NCI-H510A (cell line): Measurements from ENCODE around the gene CBL.

ENCODE experiments used
- DNase-seq: peaks from one replicate; lab custom pipeline; 2025; lab: John Stamatoyannopoulos, UW

The CBL gene

DNA sequence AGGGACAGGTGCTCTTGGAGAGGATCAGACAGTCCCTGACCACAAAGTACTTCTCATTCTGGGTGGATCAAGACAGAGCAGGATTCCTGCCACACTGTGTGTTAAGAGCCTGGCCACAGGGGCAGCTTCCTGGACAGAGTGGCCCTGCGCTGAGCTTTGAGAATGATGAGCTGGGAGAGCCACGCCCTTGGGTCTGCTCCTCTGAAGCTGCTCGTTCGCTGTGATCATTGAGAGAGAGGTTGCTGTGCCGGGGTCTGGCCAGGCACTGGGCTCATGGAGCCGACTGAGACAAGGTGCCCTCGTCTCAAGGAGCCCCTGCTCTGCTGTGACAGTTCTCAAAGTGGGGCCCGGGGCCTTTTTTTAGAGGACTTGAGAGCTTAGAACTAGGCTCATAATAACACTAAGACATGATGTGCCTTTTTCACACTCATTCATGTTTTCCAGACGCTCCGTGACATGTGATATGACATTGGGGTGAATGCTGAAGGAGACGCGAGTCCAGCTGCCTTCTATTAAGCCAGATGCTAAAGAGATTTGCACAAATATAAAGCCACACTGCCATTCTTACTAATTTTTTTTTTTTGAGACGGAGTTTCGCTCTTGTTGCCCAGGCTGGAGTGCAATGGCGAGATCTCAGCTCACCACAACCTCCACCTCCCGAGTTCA is 141.9 kb downstream of the CBL start:
- DNase-seq, result no peak

DNA sequence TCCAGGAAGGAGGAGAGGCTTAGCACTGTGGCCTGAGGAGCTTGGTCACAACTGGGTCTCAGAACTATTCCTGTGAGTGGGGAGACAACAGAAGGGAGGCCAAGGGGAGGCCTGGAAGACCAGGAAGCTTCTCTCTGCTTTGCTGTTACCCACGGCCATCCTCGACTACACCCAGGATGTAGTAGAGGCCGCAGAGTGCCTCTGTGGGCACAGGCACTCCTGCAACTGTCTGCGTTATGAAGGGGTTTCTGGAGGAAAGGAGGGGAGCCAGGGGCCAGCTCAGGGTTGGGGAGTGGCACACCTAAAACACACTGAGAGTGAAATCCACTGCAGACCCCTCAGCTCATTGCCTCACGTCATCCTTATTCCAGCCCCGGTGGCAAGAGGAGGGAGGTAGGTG is 144.2 kb downstream of the CBL start:
- no peak for DNase-seq

- no peak for DNase-seq
Measured at GRCh38 chr11:119351232-119351631, 145.1 kb downstream of the CBL start.

DNA sequence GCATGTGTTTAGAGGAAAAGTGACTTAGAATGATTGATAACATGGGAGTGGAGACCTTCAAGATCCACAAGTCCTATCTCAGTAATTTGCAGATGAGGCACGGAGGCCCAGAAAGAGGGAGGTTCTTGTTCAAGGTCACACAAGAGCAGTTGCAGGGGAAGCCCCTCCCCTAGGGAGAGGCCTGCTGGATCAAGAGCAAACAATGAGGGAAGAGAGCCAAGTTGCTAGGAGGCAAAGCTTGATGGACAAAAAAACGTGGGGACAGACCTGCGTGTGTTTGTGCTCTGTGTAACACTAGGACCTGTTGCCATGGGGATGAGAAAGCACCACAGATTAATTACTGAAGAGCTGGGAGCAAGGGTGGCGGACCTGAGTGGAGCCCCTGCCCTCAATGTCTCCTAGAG is 146.7 kb downstream of the CBL start:
- DNase-seq, result peak; percentile 64

DNA sequence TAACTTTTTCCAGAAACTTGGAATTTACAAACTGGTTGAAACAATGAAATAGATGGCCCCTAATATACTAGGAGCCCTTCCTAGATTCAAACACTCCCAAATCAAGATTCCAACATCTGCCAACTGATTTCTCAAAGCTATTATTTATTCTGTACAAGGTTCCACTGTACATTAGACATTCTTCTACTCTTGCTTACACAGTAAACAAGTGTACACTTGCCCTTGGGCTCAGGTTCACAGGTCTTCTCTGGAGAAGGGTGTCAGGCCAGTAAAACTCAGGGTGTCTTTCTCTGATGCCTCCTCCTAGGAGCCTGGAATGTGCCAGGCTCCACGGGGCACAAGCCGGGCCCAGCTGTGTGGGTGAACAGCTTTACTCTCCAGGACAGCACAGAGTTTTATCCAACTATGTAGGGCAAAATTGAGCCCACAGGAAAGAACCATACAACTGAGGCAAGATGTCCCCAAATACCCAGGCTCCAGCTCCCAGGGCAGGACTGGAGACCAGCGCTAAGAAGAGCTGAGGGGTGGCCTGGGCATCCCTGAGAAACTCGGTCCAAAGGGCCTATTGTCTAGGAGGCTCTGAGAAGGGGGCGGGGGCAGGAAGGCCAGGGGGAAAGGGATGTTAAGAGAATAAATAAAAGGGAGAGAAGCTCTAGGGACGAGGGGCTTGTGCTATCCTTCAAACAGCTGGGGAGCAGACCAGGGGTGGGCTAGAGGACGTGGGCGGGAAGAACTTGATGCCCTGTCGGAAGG is 149.1 kb downstream of the CBL start:
- no peak for DNase-seq

- peak; percentile 78 for DNase-seq
Measured at GRCh38 chr11:119356349-119357031, 150.4 kb downstream of the CBL start.

- no peak for DNase-seq
Measured at GRCh38 chr11:119357074-119357473, 150.9 kb downstream of the CBL start.
